ENCODE results near the gene TREX2.
A peak's percentile ranks its signal among the peaks of the same experiment; 100 is the strongest.

Gene TREX2

GRCh38 chrX:153400146-153401132, 45.4 kb downstream of the TREX2 start:
- in situ Hi-C loops (cut with HindIII; ENCODE audit: low pct_ligation_motif_present, low pct_unique_long_range_greater_than_20kb, low sequenced_read_pairs), result no loop called here
- DNase-seq, result peak; percentile 50

DNA sequence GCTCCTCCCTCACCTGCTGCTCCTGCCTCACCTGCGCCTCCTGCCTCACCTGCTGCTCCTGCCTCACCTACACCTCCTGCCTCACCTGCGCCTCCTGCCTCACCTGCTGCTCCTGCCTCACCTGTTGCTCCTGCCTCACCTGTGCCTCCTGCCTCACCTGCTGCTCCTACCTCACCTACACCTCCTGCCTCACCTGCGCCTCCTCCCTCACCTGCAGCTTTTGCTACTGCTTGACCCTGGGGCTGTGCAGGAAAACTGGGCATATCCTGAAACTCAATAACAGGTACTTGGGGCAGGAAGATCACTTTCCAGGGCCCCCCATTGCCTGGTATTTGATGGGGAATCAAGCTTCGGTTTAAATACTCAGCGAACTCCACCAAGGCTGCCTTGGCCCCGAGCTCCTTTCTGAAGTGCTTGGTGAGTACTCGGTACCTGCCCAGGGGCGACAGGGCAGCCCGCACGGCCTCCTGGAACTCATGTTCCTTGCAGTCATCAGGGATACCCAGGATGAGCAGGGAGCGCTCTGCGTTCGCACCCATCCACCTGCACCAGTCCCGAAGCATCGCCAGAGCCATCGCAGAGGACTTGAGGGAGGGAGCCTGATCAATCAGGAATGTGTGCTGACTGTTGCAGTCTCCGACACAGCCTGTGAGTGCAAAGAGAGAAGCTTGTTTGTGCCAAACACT, 47.4 kb downstream of the TREX2 start:
- DNase-seq, result no peak
- in situ Hi-C loops (cut with HindIII; ENCODE audit: low pct_ligation_motif_present, low pct_unique_long_range_greater_than_20kb, low sequenced_read_pairs), result no loop called here

GRCh38 chrX:153397256-153397960, 48.4 kb downstream of the TREX2 start:
- in situ Hi-C loops (cut with HindIII; ENCODE audit: low pct_ligation_motif_present, low pct_unique_long_range_greater_than_20kb, low sequenced_read_pairs), result no loop called here
- no peak for DNase-seq

DNA sequence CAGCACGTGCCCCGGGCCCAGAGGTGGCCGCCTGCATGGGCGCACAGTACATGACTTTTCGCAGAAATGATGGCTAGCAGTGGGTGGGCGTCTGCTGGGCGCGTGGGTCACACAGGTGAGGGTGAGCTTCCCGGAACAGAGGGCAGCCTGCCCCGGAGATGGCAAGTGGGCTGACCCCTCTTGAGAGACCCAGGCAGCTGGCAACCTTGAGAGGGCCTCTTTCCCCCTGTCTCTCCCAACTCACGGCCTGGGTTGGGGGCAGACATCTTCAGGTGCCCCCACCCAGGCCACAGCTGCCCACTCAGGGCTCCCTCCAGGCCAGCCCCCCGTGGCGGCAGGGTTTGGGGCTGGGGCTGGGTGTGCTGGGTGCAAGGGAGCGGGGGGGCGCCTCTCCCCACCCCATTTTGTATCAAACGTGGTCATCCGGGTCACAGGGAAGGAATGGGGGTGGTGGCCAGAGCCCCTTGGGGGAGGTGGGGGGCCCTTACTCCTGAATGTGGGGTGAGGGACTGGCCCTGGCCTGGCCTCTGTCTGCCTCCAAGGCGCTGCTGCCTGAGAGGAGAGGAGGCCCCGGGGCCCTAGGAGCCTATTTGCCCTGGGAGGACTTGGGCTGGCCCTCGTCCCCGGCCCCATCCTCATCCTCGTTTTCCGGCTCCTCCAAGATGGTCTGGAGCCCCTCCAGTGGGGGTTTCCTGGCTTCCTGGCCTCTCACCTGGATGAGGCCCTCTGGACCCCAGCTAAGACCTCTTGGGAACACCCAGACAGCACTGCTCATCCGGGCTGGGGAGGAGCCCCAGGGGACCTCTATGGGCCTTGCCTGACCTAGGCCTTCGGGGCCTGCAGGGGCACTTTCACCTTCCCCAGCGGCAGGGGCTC, 49.3 kb downstream of the TREX2 start:
- in situ Hi-C loops (cut with HindIII; ENCODE audit: low pct_ligation_motif_present, low pct_unique_long_range_greater_than_20kb, low sequenced_read_pairs), result no loop called here
- no peak for DNase-seq

- DNase-seq, result no peak
- in situ Hi-C loops (cut with HindIII; ENCODE audit: low pct_ligation_motif_present, low pct_unique_long_range_greater_than_20kb, low sequenced_read_pairs), result no loop called here
Observed at GRCh38 chrX:153395613-153396319, 50.1 kb downstream of the TREX2 start.

GRCh38 chrX:153394612-153395011, 51.2 kb downstream of the TREX2 start:
- in situ Hi-C loops (cut with HindIII; ENCODE audit: low pct_ligation_motif_present, low pct_unique_long_range_greater_than_20kb, low sequenced_read_pairs), result no loop called here
- no peak for DNase-seq

Data from ACHN (cell line).